Islet of Langerhans (tissue), 1 donor: Measurements from ENCODE around the gene PRKCB.

Experiments
- FAIRE-seq: peaks from one replicate; lab custom pipeline; 2011; peaks lifted over from hg19 to GRCh38; lab: Jason Lieb, UNC

PRKCB gene

DNA sequence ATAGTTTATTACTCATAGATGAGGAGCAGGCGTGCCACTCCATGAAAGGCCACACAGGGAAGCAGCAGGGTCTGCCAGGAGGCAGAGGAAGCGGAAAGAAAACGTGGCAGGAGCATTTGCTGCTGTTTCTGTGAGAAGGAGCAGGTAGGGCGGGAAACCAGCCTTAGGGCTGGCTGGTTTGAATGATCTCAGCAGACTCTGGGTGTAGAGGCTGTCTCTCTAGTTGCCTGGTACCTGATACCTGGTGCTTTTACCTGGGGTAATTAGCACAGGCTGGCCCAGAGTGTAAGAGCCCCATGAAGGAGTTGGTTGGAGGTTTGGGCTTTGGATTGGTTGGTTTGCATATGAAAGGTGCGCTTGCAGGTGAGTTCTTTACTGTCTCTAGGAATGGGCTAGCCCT lies 215.3 kb downstream of the PRKCB start:
- FAIRE-seq: no peak

DNA sequence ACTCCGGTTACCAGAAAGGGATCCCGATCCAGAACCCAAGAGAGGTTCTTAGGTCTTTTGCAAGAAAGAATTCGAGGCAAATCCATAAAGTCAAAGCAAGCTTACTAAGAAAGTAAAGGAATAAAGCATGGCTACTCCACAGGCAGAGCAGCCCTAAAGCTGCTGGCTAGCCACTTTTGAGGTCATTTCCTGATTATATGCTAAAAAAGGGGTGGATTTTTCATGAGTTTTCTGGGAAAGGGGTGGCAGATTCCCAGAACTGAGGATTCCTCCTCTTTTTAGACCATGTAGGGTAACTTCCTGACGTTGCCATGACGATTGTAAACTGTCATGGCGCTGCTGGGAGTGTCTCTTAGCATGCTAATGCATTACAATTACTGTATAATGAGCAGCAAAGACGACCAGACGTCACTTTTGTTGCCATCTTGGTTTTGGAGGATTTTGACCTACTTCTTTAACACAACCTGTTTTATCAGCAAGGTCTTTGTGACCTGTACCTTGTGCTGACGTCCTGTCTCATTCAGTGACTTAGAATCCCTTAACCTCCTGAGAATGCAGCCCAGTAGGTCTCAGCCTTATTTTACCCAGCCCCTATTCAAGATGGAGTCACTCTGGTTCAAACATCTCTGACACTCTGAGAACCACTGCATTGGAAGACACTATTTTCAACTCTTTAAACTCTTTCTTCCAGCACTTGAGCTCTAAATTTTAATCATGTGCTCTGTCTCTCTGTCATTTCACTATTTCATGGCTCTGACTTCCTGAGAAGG lies 216.7 kb downstream of the PRKCB start:
- FAIRE-seq: no peak

DNA sequence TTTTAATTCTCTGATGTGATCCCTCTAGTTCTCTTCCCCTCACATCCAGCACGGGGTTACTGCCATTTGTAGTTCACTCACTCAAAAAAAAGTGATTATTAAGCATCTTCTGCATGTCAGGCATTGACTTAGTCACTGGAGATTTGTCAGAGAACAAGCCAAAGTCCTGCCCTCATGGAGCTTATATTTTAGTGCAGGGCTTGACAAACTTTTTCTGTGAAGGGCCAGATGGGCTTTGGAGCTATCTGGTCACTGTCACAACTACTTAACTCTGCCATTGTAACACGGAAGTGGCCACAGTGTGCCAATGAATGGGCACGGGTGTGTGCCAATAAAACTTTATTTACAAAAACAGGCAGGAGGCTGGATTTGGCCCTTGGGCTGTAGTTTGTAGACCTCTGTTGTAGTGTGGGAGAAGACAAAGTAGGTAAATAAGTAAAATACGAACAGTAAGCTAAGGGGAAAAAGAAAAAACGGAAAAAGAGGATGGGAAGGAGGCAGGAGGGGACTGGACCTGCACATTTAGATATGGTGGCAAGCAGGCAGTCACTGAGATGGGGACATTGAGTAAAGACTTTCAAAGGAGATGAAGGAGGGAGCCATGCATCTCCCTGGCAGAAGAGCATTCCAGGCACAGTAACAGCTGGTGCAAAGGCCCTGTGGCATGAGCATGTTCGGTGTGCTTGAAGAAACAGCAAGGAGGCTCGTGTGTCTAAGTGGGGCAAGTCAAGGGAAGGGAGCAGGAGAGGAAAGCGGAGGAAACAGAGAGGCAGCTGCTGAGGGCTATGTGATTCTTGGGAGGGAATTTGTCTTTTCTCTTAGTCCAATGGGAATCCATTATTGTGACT lies 217.5 kb downstream of the PRKCB start:
- FAIRE-seq: no peak

DNA sequence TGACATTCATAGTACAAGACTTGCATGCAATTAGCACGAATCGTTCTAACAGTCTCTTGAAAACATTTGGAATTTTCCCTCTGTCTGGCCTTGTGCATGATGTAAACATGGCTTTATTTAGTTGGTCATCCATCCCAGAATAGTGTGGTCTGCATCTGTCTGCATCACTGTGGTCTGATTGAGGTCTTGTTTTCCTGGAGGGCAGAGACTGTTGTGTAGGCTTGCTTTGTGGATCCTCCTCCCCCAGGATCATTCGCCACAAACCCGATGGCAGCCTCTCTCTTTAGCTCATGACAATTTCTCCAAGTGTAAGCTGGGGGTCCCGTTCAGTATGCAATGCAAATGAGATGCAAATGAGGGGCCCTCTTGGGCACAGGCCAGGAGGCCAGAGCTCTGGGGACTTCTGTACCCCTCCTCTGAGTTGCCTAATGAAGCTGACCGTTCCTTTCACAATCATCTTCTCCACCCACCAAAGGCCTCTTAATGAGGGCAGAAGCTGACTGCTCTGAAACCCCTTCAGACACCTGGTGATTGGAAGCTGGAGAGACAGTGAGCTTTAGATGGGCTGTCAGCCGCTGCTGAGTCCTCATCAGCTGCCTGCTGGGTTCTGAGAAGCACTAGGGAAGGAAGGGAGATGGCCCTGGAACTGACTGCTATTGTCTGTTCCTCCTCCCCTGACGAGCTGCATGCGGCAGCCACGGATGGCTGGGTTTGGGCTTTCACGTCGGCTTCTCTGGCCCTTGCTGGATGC lies 219.1 kb downstream of the PRKCB start:
- no peak for FAIRE-seq

DNA sequence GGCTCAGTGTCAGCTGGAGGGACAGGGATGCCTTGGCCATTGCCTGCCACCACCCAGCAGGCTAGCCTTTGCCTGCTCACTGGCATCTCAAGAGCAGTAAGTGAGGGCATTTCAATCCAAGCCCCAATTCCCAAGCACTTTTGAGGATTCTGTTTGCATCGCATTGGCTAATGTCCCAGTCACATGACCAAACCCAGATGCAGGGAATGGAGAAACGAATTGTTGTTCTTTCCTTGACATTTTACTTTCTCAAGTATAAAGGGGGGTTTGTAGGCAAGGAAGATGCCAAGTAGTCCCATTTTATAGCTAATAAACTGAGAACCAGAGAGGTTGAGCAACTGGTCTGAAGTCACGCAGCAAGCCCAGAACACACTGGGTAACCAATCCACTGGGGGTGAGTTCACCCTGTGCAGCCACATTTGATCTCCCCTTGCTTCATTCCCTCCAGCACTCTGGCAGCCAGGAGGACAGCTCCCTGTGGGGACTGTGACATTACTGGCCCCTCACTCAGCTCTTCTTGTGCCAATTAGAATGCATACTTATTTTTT lies 226.6 kb downstream of the PRKCB start:
- no peak for FAIRE-seq

DNA sequence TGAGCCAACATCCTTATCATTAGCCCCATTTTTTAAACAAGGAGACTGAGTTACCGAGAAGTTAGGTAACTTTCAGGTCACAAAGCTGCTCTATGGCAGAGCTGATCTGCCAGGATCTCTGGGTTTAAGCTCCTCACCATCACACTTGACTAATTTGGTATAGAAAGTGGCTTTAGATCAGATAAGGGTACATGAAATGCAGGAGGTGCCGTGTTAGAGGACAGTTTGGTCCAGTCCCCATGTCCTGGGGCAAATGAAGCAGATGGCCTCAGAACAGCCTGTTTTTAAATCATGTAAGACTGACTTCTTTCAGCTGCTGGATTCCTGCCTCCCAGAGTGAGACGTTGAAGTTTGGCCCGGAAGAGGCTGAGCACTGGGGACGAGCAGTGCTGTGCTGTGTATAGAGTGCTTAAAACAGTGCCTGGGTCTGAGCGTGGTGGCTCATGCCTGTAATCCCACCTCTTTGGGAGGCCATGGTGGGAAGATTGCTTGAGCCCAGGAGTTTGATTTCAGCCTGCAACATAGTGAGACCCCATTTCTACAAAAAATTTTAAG lies 233.3 kb downstream of the PRKCB start:
- FAIRE-seq: no peak

DNA sequence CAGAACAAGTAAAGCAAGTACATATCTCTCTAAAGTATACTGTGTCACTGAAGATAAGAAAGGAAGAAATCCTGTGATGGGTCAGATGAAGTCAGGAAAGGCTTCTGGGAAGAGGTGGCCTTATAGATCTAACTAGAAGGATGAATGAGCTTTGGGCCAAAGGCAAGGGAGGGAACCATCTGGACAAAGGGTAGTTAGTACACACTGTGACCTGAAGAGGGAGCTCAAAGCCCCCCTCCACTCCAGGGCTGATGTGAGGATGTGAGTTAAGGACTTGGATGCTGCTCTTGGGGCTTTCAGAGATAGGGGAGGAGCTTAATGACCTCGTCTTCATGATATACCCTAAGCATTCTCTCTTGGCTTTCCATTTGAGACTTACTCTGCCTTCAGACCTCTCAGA lies 235.1 kb downstream of the PRKCB start:
- no peak for FAIRE-seq

DNA sequence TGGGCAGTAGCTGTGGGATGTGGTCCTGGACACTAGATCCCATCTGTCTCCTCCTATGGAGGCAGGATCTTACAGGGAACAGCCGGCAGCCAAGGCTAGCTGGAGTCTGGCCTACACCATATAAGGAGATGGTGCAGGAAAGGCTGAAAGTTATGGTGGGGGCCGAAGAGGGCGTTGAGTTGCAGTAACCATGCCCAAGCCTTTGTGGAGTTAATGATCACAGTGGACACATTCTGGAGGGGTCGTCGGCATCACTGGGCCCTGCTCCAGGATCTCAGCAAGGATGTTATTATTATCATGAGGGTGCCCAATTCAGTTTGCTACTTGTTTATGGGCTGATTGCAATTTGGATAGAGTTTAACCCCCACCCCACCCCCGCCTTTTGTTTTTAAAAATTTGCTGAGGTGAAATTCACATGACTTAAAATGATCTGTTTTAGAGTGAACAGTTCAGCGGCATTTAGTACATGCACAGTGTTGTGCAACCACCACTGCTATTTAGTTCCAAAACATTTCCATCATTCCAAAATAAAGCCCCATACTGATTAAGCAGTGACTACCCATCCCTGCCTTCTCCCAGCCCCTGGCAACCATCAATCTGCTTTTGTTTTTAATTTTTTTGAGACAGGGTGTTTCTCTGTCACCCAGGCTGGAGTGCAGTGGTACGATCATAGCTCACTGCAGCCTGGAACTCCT lies 236.0 kb downstream of the PRKCB start:
- FAIRE-seq: no peak

DNA sequence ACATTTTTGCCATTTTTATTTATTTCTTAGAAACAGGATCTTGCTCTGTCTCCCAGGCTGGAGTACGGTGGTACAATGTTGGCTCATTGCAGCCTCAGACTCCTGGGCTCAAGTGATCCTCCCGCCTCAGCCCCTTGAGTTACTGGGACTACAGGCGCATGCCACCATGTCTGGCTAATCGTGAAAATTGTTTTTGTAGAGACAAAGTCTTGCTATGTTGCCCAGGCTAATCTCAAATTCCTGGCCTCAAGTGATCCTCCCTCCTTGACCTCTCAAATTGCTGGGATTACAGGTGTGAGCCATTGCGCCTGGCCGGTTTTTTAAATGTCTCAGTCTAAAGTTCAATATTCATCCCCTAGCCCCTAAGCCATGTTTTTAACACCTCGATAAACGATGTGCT lies 237.5 kb downstream of the PRKCB start:
- FAIRE-seq: no peak

DNA sequence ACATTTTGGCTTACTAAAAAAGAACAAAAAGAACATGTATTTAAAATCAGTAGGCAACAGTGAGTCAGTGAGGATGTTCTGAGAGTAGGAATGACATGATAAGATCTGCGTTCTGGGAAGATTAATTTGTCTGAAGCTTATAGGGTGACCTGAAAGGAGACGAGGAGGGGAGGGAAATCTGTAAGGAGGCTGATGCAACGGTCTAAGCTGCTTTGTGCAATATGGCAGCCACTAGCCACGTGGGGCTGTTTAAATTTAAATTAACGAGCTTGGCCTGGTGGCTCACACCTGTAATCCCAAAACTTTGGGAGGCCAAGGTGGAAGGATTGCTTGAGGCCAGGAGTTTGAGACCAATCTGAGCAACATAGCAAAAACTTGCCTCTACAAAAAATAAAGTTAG lies 238.8 kb downstream of the PRKCB start:
- FAIRE-seq: no peak

DNA sequence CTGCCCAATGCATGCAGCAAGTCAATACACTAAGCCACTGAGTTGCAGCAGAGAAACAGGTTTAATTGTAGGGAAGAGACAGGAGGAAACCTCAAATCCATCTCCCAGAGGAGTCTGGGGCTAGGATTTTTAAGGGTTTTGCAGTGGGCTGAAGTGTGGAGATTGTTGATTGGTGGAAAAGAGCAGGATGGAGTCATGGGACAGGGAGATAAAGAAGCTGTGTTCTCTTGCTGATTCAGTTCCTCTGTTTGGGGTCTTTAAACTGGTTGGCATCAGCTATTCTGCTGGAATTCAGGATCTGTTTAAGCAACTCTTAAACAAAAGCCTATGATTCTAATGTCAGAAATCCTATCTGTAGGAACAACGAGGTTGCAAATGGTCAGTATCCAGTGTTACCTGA lies 239.5 kb downstream of the PRKCB start:
- FAIRE-seq: no peak

DNA sequence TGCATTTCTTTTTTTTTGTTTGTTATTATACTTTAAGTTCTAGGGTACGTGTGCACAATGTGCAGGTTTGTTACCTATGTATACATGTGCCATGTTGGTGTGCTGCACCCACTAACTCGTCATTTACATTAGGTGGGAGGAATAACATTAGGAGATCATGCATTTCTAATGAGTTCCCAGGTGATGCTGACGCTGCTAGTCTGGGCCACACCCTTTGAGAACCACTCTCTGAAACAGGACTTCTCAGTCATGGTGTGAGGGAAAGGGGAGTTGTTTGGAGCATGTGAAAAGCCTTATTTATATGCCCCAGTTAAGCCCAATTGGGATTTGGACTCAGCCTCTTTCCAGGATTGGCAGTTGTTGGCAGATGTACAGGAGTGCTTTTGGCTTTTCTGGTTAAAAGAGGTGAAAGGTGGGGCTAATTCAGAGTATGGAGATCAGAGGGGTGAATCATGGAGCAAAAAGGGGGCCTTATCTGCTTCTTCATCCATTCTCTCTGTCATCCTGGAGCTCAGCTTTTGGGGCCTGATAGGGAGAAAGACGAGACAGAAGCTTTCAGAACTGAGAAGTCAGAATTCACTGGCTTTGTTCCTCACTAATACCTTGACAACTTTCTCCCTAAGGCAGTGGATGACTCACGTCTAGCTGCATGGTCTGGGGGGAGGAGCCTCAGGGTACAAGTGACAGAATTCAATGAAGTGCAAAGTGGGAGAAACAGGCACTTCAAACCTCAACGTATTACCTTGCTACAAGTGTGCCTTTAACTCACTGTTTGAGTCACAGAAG lies 240.3 kb downstream of the PRKCB start:
- FAIRE-seq: no peak

DNA sequence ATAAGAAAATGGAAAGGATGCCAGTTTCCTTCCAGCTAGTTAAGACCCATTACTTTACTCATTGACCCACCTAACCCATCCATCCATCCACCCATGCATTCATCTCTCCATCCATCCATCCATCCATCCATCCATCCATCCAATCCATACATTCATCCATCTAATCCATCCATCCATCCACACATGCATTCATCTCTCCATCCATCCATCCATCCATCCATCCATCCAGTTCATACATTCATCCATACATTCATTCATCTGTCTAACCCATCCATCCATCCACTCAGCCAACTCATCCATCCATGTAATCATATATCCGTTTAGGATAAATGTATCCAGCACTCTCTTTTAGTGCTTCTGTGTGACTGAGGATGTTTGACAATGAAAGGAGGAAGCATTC lies 241.5 kb downstream of the PRKCB start:
- FAIRE-seq: no peak

DNA sequence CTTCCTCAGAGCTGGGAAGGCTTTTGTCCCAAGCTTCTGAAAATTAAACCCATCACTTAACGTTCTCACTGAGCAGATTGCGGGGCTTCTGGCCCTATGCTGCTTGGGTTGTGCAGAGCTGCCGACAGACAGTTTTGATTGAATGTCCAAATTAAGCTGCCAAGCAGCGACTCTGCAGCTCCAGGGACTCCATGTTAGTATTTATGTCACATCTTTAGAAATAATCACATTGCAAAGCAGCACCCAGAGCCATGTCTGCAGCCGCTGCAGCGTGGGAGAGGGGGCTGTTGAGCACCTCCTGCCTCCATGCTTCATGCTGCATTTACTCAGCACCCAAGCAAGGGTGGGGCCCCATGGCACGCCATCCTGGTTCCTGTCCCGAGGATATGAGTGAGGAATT lies 242.2 kb downstream of the PRKCB start:
- no peak for FAIRE-seq

DNA sequence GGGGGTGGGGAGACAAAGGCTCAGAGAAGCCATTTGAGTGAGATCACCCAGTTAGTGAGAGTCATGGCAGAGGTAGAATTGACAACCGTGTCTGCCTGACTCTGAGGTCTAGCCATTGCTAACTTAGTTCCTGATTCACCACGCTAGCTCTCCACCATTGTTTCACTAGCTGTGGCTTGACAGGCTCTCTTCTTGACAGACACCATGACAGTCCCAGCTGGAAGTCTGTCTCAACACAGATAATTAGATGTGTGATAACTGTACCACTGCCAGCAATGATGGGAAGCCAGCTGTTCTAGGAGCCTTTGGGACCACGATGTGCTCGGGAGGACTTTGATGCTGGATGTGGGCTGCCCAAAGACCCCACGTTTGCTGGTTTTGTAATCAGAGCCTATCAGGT lies 249.9 kb downstream of the PRKCB start:
- no peak for FAIRE-seq

DNA sequence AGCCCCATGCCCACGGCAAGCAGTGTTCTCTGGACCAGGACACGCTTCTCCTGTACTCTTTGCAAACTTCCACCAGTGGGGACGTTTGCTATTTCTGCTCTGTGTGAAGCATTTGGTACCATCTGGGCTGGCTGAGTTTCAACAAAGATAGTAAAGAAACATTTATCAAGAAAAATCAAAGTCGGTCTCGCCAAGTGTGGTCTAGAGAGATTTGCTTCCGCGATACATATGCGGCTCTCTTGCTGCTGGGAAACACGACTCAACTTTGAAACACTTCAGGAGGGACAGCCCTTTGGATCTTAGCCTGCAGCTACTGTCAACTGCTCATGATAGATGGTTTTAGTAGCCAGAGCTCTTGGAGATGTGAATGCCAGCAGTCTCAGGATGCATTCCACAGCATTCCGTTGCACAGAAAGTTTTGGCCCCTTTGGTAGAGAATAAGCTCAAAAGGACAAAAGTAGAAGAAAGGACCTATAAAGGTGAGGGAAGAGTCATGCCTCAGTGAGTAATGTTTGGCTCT lies 252.2 kb downstream of the PRKCB start:
- FAIRE-seq: no peak

DNA sequence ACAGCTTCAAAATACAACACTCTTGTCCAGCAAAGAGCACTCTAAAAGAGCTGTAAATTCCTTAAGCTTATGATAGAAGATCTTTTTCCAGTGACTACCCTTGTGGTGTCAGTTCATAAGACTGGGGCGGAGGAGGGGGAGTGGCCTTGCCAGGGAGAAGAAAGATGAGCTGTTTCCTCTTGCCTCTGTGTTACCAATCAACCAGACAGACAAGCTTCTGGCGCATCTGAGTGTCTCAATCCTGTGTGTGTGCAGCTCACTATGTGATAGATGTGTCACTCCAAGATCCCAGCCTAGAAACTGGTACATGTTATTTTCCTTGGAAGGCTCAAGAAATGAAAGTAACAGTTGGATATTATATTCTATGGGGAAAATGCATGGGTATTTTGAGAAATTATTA lies 253.0 kb downstream of the PRKCB start:
- FAIRE-seq: no peak

DNA sequence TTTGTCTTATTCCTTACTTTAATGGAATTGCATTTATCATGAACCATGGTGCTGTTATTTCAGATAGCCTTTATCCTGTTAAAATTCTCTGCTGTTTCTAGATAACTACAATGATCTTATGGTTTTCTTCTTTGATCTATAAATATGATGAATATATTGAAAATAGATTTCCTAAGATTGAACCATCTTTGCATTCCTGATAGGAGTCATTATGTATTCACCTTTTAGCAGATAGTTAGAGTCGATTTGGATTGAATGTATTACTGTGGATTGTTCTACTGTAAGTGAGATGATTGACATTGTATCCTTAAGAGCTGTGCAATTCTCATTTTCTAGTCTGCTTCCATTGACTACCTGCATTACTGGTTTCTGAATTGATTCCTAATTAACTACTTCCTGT lies 255.3 kb downstream of the PRKCB start:
- no peak for FAIRE-seq

DNA sequence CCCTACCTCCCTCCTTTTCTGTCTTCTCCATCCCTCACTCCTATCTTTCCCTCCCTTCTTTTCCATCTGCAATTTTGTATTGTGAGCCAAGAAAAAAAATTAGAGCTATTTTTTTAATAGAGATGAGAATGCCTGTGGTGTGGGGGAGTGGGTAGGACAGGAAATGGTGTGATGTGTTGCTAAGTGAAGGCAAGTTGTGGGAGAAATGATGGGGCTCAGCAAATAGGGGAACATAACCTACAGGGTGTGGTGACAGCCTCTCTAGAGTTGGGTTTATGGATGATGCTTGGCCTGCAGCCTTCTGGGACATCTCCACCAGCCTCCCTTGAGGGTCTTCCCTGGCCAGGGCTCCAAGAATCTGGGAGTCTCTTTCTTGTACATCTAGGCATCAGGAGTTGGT lies 257.3 kb downstream of the PRKCB start:
- no peak for FAIRE-seq

DNA sequence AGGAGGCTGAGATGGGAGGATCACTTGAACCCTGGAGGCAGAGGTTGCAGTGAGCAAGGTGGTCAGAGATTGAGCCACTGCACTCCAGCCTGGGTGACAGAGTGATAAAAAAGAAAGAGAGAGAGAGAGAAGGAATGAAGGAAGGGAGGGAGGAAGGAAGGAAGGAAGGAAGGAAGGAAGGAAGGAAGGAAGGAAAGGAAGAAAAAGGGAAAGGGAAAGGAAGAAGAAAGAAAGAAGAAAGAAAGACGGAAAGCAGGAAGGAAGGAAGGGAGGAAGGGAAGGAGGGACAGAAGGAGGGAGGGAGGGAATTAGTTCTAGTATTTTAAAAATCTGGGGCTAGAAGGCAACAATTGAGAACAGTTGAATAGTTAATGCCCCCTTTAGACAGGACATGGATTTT lies 258.9 kb downstream of the PRKCB start:
- no peak for FAIRE-seq

DNA sequence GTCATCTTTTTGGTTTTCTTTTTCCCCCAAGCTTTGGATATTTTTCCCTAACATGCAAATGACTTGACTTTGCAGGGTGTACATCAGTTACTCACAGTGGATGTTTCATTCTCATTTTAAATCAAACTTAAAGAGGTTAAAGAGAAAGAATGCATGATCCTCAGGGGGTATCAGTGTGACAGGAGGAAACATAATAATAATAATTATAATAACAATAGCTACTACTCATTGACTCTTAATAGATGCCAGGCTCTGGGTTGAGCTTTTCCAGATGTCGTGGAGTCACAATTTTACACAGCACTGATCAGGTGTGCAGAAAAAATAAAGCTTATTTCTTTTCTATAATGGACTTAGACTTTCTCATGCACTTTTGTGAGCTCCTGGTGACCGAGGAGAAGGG lies 263.1 kb downstream of the PRKCB start:
- FAIRE-seq: no peak
